Measurements from ENCODE around the gene GYPC. TPM values are rescaled to one million over a fixed set of nuclear protein-coding genes. Genes with fewer than 3 reads are reported as not detected.

GYPC gene
- total RNA-seq, 1 experiment from 2014 or later: 13.6 TPM

- no peak overlapping the region for H2BK20ac ChIP-seq (ENCODE audit: low read depth, low read length, poor library complexity, severe bottlenecking)
- no peak overlapping the region for H3K9ac ChIP-seq (ENCODE audit: extremely low read depth, insufficient read length, low read length)
- no CpG with 5 or more reads among the region's 12 CpGs for WGBS (ENCODE audit: extremely low coverage, insufficient read length, low lambda C conversion rate)
- H3K27me3 ChIP-seq (ENCODE audit: insufficient read depth, low read length): no peaks in the 10 kb centered on the region
- TF ChIP-seq CTCF (conservative IDR thresholded peaks at IDR 0.05): peak; percentile 79
- H3K23me2 ChIP-seq (ENCODE audit: insufficient read length, low read depth, low read length, poor library complexity, severe bottlenecking): no peaks in the 10 kb centered on the region
- H3T11ph ChIP-seq (ENCODE audit: low read length): no peak overlapping the region
- Mint-ChIP-seq H3K9me3 (no peaks in the 10 kb centered on the region; a peak in 2 of 5 replicates), H3K36me3 (ENCODE audit: insufficient read depth in 1 of 3, low read depth in 3 of 3) (no peaks in the 10 kb centered on the region; a peak in 1 of 7 replicates), H3K4me3 (no peak overlapping the region), H3K27me3 (ENCODE audit: low read depth) (no peaks in the 10 kb centered on the region; the same call in 1 of the 2 replicates), H3K4me1 (0 out of 4 replicates have a peak, but pooled peaks cover 0 to 5% of the 10 kb centered on the region in 2 experiments), H3K27ac (no peak overlapping the region)
- H4K8ac ChIP-seq (replicated peaks; ENCODE audit: insufficient read length, low read depth, low read length): no peak overlapping the region
- H3K23ac ChIP-seq (ENCODE audit: insufficient read length, low read depth, low read length): no peak overlapping the region
- no peak overlapping the region for H3K4ac ChIP-seq (ENCODE audit: low read depth, low read length)
- peak; percentile 40 for DNase-seq
- no peaks in the 10 kb centered on the region for H3K79me2 ChIP-seq (ENCODE audit: insufficient read depth, low read length)
- H2AFZ ChIP-seq (ENCODE audit: low read length): no peak overlapping the region
- H3K56ac ChIP-seq (ENCODE audit: insufficient read length, low read depth, low read length): no peak overlapping the region
- H2BK5ac ChIP-seq (ENCODE audit: insufficient read length, low read length): no peak overlapping the region
- H4K20me1 ChIP-seq (ENCODE audit: control insufficient read depth, insufficient read depth, insufficient read length): no peaks in the 10 kb centered on the region
- H3K14ac ChIP-seq (ENCODE audit: insufficient read depth, low read length): no peak overlapping the region
- no peak overlapping the region for H2AK5ac ChIP-seq (ENCODE audit: insufficient read length, low read length)
- H3K4me1 ChIP-seq (ENCODE audit: insufficient read depth, low read length): no peaks in the 10 kb centered on the region
- no peak overlapping the region for H4K91ac ChIP-seq (ENCODE audit: insufficient read length, low read depth, low read length)
- H4K5ac ChIP-seq (ENCODE audit: insufficient read length, low read depth, low read length): no peak overlapping the region
- H3K9me3 ChIP-seq (ENCODE audit: control insufficient read depth, low read depth, low read length): no peaks in the 10 kb centered on the region
- H3K79me1 ChIP-seq (ENCODE audit: insufficient read depth, low read depth, low read length, poor library complexity, severe bottlenecking): no peaks in the 10 kb centered on the region
- no peak overlapping the region for H2BK120ac ChIP-seq (ENCODE audit: low read depth, low read length, poor library complexity, severe bottlenecking)
- no peak overlapping the region for H3K27ac ChIP-seq (ENCODE audit: insufficient read length, low read depth, low read length)
- no peak overlapping the region for H3K18ac ChIP-seq (ENCODE audit: insufficient read length, low read depth, low read length)
- no peak overlapping the region for H2BK12ac ChIP-seq (ENCODE audit: insufficient read length, low read depth, low read length)
- no peak overlapping the region for H2BK15ac ChIP-seq (ENCODE audit: low read depth, low read length)
- H3K4me2 ChIP-seq (ENCODE audit: insufficient read depth, insufficient read length, low read length): no peak overlapping the region
These were observed 21.6 kb upstream of the GYPC start for GRCh38 chr2:126634273-126634861.
